ES-I3 (cell line): ENCODE results near the gene EID2B.
A peak's percentile ranks its signal among the peaks of the same experiment; 100 is the strongest.

Experiments
- H3K36me3 ChIP-seq: 2 replicates; pipeline ENCODE4 v1.6.1; 2013; ENCODE audit warnings: mild to moderate bottlenecking, low read length, control low read depth, moderate library complexity; ENCODE audit not compliant: insufficient read depth
- H3K4me1 ChIP-seq: 2 replicates; pipeline ENCODE4 v1.6.1; 2013; ENCODE audit warnings: mild to moderate bottlenecking, control low read depth, low read length; ENCODE audit not compliant: insufficient read depth
- H3K9ac ChIP-seq: 2 replicates; pipeline ENCODE4 v1.6.1; 2013; ENCODE audit warnings: low read depth, mild to moderate bottlenecking, low read length, moderate library complexity
- H3K9me3 ChIP-seq: 2 replicates; pipeline ENCODE4 v1.6.1; 2013; ENCODE audit warnings: mild to moderate bottlenecking, low read length, moderate library complexity; ENCODE audit not compliant: control insufficient read depth, insufficient read depth

The EID2B gene

DNA sequence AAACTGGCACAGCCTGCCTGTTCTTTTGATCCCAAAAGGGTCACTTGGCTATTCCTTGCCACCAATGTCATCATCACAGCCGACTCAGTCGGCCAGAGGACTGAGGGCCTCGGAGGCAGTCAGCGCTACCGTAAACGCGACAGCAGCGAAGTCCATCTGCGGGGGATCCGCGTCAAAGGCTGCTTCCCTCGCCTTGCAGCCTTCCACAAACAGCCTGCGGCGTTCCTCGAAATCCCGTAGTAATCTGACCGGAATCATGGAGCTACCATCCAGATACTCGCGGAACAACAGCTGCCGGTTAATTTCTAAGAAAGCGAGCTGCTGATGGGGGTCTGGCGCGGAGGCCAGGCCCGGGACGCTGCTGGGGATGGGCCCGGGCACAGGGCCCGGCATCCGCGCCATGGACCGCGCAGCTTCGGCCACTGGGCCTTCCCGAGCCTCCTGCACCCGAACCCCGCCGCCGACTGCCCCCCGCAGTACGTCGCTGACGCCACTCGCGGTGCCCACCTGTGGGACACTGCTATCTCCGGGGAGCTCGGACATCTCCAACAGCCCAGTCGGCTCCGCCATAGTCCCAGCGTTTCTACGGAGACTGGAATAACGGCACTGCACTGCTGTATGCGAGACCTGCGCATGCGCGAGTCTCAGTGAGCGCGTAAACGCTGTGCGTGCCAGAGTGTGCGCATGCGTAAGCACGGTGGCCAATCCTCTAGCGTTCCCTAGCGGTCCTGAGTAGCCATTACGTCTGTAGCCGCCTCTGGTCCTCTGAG is at the start of gene EID2B:
EID2B (minus strand) TSS at position 620 of the 770 bp plus-strand sequence; CDS start at position 570, 50 bp downstream.
- Histone ChIP-seq H3K9me3 (no peaks in the 10 kb centered on the region), H3K9ac (peak within 1 kb of the TSS; percentile 62), H3K36me3 (no peaks in the 10 kb centered on the region), H3K4me1 (no peaks in the 10 kb centered on the region)

- no peaks in the 10 kb centered on the region for H3K9me3 ChIP-seq
- no peaks in the 10 kb centered on the region for H3K36me3 ChIP-seq
- H3K4me1 ChIP-seq = no peaks in the 10 kb centered on the region
- no peak overlapping the region for H3K9ac ChIP-seq
These were observed 49.8 kb upstream of the EID2B start for GRCh38 chr19:39582442-39582841.

DNA sequence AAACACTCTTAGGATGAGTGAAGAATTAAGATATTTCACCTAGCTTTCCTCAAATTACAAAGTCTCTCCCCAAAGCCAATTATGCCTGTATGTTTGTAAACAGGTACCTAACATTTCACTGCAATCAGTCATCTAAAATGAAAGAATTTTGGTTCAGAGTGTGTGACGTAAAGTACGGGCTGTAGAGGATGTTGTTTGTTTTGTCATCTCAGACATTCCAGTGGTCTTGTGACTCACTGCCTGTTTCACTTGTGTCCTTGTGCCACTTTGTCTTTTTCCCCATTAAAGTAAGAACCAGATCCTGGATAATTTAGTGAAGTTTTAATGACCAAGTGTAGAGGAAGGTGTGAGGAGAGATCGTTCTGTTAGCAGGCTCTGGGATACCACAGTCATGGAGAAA is 36.0 kb upstream of the EID2B start:
- peaks cover 3% of the 10 kb centered on the region; the same call in 1 of the 2 replicates for H3K4me1 ChIP-seq
- no peak overlapping the region for H3K9ac ChIP-seq
- H3K9me3 ChIP-seq = no peaks in the 10 kb centered on the region; the same call in 1 of the 2 replicates
- no peaks in the 10 kb centered on the region for H3K36me3 ChIP-seq

- Histone ChIP-seq H3K9me3 (no peaks in the 10 kb centered on the region), H3K9ac (no peak overlapping the region), H3K36me3 (no peaks in the 10 kb centered on the region), H3K4me1 (peaks cover 10% of the 10 kb centered on the region; the same call in 1 of the 2 replicates)
These were observed 33.4 kb upstream of the EID2B start for GRCh38 chr19:39566064-39566463.

GRCh38 chr19:39563408-39563807 is 30.8 kb upstream of the EID2B start:
- Histone ChIP-seq H3K9me3 (no peaks in the 10 kb centered on the region), H3K9ac (no peak overlapping the region), H3K36me3 (no peaks in the 10 kb centered on the region), H3K4me1 (peaks cover 10% of the 10 kb centered on the region; the same call in 1 of the 2 replicates)

DNA sequence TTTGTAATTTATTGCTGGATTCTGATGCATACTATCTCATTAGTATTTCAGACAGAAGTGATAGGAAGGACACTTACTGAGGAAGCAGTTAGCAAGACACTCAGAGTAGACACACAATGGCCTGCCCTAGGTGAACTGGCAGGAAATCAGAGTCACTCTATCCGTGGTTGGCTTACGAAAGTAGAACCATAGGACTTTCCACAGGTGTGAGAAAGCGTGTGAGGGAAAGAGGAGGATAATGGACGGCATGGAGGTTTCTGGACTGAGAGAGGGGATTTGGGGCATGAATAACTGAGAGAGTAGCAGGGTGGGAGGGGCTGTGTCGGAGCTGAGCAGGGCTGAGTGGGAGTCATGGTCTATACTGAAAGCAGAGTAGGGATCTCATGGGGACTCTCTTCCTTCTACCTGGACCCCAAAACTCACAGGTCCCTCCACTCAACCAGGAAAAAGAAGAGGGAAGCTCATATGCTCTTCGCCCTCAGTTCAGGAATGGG is 26.0 kb upstream of the EID2B start:
- H3K36me3 ChIP-seq = no peaks in the 10 kb centered on the region
- H3K4me1 ChIP-seq = peaks cover 8% of the 10 kb centered on the region; the same call in 1 of the 2 replicates
- no peaks in the 10 kb centered on the region for H3K9me3 ChIP-seq
- no peak overlapping the region for H3K9ac ChIP-seq

- Histone ChIP-seq H3K9me3 (no peaks in the 10 kb centered on the region), H3K36me3 (no peaks in the 10 kb centered on the region), H3K4me1 (peaks cover 1% of the 10 kb centered on the region; the same call in 1 of the 2 replicates), H3K9ac (no peak overlapping the region)
These were observed 25.4 kb upstream of the EID2B start for GRCh38 chr19:39557811-39558623.

GRCh38 chr19:39555883-39556282 is 23.2 kb upstream of the EID2B start:
- Histone ChIP-seq H3K9me3 (no peaks in the 10 kb centered on the region), H3K36me3 (no peaks in the 10 kb centered on the region), H3K4me1 (no peaks in the 10 kb centered on the region; the same call in 1 of the 2 replicates), H3K9ac (no peak overlapping the region)

DNA sequence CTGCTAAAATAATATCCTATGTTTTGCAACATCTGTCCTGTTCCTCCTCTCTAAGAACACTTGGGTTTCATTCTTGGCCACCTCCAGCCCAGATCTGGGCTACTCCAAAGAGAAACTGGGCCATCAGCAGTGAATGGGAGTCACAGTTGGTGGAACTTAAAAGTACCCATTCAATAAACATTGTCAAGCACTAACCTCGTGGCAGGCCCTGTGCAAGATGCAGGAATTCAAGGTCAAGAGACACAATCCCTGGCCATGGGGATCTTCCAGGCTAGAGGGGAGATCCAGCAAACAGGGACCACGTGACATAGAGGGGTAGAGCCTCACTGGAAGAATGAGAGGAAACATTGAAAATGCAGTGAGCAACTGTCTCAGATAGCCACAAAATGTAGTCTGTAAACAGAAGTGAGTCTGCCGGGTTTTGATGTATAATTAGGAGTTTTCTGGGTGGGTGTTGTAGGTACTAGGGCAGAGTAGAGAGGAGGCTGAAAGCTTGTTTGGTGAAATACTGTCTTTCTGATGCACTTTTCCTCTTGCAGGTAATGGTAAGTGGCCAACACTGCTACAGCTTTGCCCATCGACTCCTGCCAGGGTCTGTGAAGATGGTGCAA is 22.2 kb upstream of the EID2B start:
- H3K9ac ChIP-seq = no peak overlapping the region
- H3K36me3 ChIP-seq = no peaks in the 10 kb centered on the region
- H3K4me1 ChIP-seq = no peaks in the 10 kb centered on the region; the same call in 1 of the 2 replicates
- H3K9me3 ChIP-seq = no peaks in the 10 kb centered on the region

DNA sequence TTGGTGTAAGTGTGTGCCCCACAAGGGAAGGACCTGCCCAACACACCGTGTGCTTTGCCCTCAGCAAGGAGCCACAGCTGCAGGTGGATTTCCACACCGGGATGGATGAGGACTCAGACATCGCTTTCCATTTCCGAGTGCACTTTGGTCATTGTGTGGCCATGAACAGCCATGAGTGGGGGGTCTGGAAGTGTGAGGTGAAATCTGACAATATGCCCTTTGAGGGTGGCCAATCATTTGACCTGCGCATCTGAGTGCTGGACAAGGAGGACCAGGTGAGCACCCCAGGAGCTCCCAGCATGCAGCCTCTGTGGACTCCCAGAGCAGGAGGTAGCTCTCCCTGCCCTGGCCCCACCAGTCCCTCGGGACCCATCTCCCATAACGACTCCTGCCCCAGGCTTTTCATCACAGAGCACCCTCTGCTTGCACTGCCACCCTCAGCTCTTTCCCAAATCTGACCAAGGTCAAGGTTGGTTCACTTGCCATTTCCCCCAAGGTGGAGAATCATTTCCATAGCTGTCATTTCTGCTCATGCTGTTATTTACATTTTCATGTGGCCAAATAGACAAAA is 20.5 kb upstream of the EID2B start:
- Histone ChIP-seq H3K9ac (no peak overlapping the region), H3K4me1 (no peaks in the 10 kb centered on the region; the same call in 1 of the 2 replicates), H3K36me3 (no peaks in the 10 kb centered on the region), H3K9me3 (no peaks in the 10 kb centered on the region)

- H3K36me3 ChIP-seq = no peaks in the 10 kb centered on the region
- no peak overlapping the region for H3K9ac ChIP-seq
- H3K9me3 ChIP-seq = no peaks in the 10 kb centered on the region
- no peaks in the 10 kb centered on the region for H3K4me1 ChIP-seq
These were observed 17.5 kb upstream of the EID2B start for GRCh38 chr19:39550197-39550596.

DNA sequence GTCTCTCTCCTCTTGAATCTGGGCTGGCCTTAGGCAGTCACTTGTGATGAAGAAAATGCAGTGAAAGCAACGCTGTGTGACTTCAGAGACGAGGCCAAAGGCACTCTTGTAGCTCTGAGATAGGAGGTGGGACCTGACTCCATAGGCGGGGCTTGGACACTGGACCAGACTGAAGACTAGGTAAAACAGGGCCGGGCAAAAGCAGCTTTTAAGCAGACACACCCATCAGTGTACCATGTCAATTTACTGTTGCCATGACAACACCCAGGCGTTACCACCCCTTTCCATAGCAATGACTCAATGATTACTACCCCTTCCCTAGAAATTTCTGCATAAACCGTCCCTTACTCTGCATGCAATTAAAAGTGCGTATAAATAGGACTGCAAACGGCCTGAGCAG is 13.9 kb upstream of the EID2B start:
- Histone ChIP-seq H3K9me3 (no peaks in the 10 kb centered on the region), H3K4me1 (0 out of 2 replicates have a peak, but pooled peaks cover 9% of the 10 kb centered on the region), H3K36me3 (no peaks in the 10 kb centered on the region), H3K9ac (no peak overlapping the region)

DNA sequence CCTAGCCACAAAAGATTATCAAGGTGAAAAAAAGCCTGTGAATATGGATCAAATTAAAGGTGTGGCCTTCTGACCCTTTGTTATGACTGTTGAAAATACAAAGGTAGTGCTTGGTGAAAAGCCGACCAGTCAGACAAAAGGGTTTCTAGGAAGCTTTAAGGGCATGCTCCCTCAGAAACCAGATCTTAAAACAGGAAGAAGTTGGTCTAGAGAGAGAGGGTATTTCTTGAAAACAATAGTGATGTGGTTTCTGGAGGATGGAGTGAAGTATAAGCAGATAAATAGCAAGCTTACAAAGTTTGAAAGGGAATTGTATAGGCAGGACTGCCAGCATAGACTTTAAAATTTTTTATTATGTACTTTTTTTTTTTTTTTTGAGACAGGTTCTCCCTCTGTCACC is 12.3 kb upstream of the EID2B start:
- Histone ChIP-seq H3K36me3 (no peaks in the 10 kb centered on the region), H3K9ac (no peak overlapping the region), H3K9me3 (no peaks in the 10 kb centered on the region), H3K4me1 (0 out of 2 replicates have a peak, but pooled peaks cover 9% of the 10 kb centered on the region)
